ENCODE measurements around the gene PTPN14.
A peak's percentile ranks its signal among the peaks of the same experiment; 100 is the strongest.

PTPN14 gene

DNA sequence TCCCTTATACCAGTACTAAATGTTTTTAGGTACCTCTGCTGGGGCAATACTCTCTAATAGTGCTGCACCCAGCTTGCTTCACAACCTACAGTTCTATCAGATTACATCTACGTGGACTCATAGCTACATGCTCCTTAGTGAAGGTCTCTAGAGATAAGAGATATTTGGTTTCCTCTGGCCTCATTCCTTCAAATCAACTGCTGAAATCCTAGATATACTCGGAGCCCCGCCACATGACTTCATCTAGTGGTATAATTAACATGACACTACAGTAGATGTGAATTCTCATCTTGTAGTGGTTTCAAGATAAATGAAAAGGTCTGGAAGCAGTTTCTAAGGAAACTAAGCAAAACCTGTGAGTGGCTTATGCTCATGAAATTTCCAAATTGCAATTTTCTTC lies 155.1 kb downstream of the PTPN14 start:
- DNase-seq (ENCODE audit: low read depth) = peak; percentile 74

DNA sequence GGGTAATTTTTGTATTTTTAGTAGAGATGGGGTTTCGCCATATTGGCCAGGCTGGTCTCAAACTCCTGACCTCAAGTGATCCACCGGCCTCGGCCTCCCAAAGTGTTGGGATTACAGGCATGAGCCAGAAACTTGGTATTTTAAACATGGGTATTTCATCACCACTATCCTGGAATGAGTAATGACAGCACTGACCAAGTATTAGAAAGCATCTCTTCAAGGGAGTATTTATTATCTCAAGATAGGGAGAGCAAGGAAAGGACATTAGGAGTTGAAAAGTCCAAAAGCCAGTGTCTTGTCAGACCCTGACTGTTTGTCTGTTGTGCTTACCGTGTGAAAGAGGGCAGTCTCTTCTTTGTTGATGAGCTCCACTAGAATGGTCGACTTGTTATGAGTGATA lies 156.8 kb downstream of the PTPN14 start:
- DNase-seq (ENCODE audit: low read depth) = peak; percentile 96

DNA sequence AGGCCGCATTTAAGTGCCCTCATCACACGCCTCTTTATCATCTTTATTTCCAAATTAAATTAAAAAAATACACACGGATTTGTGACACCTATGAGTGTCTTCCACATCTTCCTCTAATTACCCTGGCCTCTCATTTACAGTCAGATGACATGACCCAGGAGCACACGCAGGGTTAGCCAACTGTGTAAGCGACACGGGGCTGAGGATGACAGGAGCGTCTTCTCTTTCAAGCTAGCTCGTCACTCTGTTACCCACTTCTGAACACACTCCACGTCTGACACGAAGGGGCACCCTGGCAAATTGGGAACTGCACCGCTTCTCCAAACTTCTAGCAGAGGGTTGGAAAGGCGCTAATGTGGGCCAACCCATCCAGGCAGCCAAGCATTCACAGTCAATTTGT lies 158.3 kb downstream of the PTPN14 start:
- no peak for DNase-seq (ENCODE audit: low read depth)

DNA sequence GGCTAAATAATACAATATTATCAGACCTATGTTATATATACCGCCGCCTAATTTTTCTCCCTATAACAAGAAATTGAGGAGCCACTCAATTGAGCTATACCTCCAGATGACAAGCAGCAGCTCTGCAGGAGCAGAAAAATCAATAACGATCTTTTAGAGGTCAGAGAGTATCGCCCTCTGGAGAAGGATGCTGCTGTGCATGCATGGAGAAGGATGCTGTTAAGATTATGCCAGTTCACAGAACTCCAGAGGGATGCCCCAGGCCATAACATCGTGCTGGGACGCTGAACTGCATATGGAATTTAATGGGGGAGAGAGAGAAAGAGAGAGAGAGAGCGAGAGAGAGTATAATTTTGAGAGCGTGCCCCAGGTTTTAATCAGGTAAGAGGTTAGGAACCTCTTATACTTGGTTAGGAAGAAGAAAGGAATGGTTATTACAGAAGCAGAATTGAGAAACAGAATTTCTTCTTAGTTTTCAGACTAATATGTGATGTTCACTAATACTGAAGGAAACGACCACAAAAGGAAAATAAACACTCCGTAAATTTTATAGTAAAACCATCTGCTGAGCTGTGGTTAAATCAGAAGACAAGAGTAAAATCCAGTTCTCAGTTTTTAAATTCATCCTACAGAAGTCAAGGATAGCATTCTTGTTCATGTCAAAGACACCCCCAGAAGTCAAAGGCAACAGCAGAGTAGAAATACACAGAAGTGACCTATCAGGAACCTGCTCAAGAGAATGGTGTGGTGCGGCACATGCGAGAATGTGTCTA lies 159.3 kb downstream of the PTPN14 start:
- peak; percentile 37 for DNase-seq (ENCODE audit: low read depth)

DNA sequence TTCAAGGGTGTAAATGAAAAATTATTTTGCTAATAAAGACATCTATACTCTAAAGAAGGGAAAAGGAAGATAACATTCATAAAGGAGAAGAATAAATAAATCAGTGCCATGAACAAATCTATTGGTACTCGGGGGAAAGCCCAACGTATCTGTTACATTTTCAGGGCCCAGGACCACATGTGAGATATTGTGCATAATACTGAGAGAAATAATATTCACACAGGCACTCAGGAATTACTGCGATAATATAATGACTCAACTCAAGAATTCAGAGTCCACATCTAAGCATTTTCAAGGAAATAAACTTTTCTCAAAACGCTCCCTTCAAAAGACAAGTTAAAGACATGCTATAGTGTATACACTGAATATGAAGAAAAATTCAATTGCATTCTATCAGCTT lies 161.7 kb downstream of the PTPN14 start:
- no peak for DNase-seq (ENCODE audit: low read depth)

DNA sequence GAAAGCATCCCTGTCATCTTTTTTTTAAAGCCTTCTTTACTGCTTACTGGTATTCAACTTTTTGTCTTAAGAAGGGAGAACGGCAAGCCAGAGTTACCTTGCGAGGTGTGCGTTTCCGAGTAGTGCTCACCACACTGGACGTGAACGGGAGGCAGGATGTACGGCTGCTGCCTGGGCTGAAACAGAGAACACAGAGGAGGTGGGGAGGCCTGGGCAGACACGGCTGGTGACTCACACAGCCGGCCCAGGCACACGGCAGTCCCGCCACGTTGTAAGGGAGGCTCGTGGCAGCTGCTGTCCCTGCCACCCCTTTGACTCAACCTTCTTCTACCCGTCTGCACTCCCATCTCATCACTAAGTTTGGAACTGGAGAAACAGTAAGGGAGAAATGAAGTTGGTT lies 164.7 kb downstream of the PTPN14 start:
- DNase-seq (ENCODE audit: low read depth) = peak; percentile 92

DNA sequence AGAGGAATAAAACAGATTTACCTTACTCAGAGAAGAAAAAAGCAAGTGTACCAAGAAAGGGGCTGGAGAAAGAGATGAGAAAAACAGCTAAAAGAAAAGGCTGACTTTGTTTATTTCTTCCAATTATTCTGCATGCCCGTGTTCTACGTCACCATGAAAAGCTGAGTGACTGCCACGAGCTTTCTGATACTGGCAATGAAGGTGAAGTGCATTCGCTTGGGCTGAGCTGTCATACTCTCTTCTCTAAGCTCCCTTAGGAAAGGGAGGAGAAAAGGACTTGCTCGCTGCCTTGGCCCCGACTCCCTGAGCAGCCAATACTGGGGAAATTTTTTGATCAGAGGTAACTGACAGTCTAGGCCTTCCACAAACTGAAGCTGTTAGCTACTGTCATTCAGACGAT lies 165.1 kb downstream of the PTPN14 start:
- DNase-seq (ENCODE audit: low read depth) = no peak

DNA sequence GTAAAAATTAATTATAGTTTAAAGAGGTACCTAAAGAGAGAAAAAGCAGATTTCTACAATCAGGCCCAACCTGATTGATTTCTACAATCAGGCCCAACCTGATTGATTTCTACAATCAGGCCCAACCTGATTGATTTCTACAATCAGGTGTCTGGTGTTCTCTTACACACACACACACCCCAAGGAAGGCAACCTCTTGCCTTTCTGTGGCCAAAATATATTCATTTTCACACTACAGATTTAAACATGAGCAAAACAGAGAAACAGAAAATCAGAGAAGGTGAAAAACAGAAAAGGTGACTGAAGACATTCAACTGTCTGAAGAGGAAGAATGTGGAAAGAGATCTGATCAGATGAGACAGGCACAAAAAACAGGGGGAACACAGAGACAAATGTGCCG lies 166.0 kb downstream of the PTPN14 start:
- DNase-seq (ENCODE audit: low read depth) = no peak

DNA sequence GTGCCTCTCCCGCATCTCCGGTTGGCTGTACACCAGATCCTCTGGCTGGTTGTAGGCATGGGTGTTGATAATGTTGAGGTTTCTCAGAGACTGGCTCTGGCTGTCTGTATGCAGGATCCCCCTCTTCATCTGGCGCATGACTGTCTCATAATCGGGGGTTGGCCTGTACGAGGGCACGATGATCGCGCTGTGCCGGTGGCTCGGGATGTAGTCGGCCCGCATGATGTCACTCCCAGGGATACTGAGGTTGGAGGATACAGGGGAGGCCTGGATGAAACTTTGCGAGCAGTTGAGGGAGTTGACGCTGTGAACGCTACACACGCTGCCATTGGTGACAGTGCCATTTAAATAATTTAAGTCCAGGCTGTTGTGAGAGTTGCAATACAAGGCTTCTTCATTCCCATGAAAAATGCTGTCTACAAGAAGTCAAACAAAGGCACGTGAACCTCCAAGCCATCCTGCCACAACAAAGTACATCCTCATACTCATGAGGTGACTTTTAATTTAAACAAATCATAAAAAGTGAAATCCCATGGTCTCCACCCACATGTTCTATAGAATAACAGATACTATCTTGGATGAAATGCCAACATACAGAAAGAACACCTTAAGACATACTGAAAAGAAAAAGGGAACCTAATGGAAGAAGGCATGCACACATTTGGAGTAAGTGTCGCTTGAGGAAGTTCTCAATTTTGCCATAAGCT lies 166.9 kb downstream of the PTPN14 start:
- DNase-seq (ENCODE audit: low read depth) = no peak

DNA sequence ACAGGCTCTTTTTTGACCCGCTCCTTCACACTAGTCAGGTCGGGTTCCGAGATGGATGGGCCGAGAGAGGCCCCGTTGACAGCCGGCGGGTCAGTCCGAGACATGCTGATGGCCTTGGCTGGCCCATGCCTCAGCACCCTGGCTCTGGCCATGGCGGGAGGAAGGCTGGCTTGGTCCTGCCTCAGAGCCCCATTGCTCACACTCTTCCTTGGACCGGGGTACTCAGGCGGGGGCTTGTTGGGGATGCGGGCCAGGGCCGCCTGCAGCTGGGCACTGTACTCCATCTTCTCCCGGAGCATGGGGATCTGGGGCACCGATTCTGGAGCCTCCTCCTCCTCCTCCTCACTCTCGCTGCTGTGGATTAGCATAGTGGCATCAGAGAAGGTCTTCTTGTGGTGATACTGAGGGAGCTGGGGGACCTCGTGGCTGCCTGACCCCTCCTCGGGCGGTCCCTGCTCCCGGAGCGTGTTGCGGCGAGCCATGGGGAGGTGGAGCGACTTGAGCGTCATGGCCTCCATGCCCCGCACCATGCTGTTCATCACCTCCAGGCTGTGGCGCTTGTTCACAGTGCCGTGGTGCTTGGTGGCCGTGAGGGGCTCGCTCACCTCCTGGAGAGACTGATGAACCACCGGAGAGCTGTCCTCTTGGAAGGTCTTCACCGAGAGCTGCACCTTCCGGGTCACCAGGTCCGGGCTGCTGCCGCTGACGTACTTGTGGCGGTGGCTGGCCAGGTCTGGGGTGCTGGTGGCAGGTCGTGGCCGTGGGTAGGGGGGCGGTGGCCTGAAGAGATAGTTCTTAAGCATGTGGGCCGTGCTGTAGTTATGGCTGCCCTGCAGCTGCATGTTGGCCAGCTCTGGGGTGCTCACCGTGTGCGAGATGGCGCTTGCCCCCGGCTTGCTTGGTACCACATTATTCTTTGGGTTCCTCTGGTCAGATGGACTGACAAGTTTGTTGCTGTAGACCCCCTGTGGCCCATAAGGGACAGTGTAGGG lies 167.7 kb downstream of the PTPN14 start:
- DNase-seq (ENCODE audit: low read depth) = no peak

DNA sequence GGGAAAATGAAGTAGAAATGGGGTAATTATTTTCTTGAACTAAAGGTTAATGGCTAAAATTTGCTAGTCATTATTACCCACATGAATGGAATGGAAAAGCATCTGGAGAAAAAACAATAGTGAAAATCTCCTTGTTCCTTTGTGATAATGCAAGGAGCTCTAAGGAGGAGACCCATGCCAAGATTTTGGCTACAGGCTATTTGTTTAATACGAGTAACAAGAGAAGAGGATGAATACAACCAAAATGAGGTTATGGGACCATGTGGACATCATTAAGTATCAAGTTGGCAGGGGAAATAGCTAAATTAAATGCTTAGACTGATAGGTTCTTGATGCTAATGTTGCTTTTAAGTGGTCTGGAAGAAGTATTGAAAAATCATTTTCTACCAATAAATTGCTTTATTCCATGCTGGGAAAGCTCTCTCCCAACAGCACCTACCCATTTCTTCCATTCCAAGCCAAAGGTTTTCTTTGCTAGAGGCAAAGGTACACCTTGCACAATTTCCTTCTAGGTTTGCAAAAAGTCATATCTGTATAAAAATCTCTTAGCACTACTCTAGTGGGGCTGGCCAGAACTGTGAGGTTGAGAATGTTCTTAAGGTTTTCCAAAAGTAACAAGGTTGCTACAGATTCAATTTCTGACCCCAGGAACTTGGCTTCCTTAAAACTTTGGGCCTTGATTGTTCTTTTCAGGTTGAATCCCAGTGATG lies 170.3 kb downstream of the PTPN14 start:
- DNase-seq (ENCODE audit: low read depth) = no peak

DNA sequence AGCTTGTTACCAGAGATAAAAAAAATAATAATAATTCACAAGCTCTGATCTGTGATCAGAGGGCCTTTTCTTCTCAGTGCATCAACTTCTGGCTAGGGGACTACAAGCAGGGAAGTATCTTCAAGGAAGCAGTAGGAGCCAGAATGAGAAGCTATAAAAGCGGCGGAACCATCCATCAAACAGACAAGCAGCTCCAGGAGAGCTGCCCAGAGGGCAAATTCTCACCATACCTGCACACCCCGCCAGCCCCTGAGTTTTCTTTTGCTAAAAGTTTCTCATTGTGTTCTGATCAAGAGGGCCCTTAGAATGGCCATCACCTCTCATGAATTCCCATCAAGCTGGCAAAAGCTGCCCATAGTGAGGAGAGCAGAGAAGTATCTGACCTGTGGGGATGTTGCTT lies 171.0 kb downstream of the PTPN14 start:
- DNase-seq (ENCODE audit: low read depth) = no peak

DNA sequence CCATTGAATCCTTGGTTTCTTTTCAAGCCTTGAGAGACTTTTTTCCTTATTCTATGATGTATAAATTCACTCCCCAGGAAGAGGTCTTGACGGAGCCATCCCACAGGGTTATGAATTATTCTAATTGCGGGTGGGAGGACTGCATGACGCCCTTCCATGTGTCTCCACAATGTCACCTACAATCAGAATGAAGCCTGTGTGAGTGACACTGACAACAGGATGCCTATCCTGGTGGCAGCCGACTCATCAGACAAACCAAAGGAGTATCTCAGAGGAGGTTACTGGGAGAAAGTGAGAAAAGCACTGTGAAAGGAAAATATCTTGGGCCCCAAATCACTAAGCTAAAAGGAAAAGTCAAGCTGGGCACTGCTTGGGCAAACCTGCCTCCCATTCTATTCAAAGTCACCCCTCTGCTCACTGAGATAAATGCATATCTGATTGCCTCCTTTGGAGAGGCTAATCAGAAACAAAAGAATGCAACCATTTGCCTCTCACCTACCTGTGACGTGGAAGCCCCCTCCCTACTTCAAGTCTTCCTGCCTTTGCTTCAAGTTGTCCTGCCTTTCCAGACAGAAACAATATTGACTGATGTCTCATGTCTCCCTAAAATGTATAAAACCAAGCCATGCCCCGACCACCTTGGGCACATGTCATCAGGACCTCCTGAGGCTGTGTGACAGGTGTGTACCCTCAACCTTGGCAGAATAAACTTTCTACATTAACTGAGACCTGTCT lies 172.0 kb downstream of the PTPN14 start:
- DNase-seq (ENCODE audit: low read depth) = no peak

DNA sequence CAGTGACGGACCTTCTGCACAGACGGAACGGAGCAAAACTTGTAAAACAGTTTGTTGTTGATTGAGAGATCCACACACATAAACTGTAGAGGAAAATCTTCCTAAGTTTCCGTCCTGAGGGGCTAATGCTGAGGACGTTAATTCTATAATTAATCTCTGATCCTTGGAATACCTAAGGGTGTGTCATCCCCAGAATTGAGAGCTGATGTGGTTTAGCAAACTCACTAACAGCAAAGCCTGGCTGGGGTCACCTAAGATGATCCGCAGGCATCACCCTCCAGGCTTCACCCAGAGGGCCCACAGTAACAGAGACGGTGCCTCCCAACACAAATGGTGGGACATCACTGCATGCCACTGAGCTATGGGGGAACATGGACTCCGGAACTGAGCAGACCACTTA lies 172.9 kb downstream of the PTPN14 start:
- no peak for DNase-seq (ENCODE audit: low read depth)

DNA sequence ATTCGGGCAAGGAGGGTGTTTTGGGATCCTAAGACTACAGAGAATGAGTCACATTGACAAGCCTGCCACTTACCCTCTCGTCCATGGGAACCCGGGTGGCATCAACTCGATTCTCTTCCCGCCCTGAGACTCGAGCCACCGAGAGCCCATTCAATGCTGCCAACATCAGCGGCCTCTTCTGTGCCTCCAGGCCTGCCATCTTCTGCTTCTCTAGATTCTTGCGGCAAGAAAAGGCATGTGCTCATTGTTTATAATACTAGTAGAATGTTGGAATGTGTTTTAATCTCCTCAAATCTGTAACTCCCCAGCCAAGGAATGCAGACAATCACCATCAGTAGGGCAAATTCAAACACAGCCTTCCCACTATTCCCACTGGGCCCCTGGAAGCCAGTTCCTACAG lies 173.5 kb downstream of the PTPN14 start:
- peak; percentile 78 for DNase-seq (ENCODE audit: low read depth)

DNA sequence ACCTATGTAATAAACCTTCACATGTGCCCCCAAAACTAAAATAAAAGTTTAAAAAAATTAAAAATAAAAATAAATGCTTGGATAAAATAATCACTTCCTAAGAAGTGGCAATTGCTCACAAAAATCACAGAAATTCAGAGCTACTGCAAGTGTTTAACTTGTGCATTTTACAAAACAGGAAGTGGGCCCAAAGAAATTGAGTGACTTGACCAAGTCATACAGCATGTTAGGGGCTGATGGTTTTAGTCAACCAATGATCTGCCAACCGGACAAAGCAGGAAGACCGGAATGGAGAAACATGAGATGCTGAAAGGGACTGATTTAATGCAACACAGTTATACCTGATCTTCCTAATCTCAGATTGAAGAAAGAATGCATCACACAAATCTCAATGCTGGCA lies 173.9 kb downstream of the PTPN14 start:
- DNase-seq (ENCODE audit: low read depth) = no peak

DNA sequence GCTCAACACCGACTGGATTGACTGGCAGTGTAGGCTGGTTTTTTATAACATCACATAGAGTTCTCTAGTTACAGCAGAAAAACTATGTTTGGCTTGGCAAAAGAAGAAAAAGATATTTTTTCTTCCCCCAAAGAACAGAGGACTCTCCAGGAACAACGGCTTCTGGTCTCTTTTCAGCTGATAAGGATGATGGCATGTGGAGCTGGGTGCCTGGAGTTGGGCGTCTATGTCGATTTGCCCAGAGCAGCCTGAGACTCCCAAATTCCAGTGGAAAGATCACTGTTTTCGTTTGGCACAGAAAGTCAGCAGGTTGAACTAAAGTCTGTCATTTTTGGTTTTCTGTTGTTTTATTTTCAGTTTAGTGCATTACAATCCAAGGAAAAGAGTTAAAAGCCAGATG lies 179.3 kb downstream of the PTPN14 start:
- DNase-seq (ENCODE audit: low read depth) = no peak

DNA sequence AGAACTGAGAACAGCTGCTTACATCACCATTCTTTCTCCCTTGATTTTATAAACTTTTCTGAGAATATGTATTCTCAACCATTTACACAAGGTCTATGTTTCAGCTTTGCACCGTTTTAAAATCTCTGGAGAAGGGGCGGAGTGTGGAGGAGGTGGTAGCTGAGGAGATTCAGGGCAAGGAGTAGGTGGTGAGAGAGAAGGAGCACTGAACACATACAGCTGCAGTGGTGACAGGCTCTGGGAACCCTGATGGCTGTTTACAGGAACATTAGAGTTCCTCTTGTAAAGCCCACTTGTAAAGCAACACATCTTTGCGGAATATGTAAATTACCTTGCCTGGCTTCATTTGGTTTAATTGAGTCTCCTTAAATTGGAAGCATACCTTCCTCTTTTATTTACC lies 180.8 kb downstream of the PTPN14 start:
- no peak for DNase-seq (ENCODE audit: low read depth)

DNA sequence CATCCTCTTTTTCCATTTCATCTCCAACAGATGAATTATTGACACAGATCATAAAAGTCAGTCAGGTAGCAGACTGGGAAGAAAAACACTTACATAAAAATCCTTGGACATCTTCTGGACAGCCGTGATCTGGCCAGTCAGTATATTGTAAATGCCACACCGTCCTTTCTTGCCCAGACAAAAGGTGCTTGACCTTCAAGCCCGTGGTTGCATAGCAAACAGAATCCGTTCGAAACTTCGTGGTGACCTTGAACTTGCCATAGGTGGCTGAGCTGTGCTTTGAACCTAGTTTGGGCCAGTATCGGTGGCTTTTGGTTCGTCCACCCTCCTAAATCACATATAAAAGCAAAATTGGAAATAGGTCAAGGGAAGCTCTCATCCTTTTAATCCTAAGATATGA lies 182.0 kb downstream of the PTPN14 start:
- no peak for DNase-seq (ENCODE audit: low read depth)

DNA sequence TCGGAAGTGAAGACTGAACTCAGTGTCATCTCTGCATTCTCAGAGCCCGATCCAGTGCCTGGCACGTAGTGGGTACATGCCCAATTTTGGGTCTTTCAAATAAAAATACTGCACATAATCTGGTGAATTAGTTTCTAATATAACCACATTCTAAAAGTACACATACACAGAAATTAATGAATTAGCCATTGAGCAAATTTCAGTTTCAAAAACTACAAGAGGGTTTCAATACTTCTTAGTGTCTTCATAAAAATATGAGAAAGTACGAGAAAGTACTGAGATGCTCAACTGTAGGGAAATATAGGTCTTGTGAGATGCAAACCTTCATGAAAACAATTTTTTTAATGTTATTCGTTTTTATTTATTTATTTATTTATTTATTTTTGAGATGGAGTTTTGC lies 183.6 kb downstream of the PTPN14 start:
- no peak for DNase-seq (ENCODE audit: low read depth)

DNA sequence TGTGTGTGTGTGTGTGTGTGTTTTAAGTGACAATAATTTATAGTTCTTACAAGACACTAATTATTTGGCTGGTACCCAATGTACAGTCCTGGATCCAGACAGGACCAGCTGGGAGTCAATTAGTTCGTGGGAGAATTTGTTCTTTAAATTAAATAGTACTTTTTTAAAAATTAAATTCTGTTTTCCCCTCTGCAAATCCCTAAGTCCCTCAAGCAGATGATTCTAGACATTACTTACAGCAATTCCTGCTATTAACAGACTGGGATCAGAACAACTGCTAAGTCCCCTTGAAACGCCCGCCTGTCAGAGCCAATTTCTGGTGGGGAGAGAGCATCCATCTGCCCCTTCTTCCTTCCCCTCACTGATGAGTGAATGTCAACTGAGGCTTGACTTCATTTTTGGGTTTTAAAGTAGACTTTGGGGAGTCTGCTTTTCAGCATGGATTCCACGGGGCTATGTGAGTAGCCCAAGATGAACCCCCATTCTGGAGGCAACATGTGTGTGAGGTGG lies 186.6 kb downstream of the PTPN14 start:
- DNase-seq (ENCODE audit: low read depth) = no peak

Data from iris pigment epithelial cell (primary cell).